NCI-H2081 treated with DMSO at 0.1 percent for 48 hours (cell line): ENCODE results near the gene TUBB.
A peak's percentile ranks its signal among the peaks of the same experiment; 100 is the strongest.
"Not testable (repeated sequence)": the region's sequence is repeated elsewhere in the genome, so short reads cannot be mapped to it uniquely, and the experiment has no call there.

Experiments used
- DNase-seq: peaks from one replicate; lab custom pipeline; 2025; lab: John Stamatoyannopoulos, UW

Gene TUBB

GRCh38 chr6:30719356-30719755, 796 bp upstream of the TUBB start:
- DNase-seq: no peak

GRCh38 chr6:30720738-30721197, 616 bp downstream of the TUBB start:
- no peak for DNase-seq

GRCh38 chr6:30721198-30722024, 1.3 kb downstream of the TUBB start:
- DNase-seq: no peak

- not testable (repeated sequence) for DNase-seq
Measured at GRCh38 chr6:30722025-30722279, 1.8 kb downstream of the TUBB start.

- DNase-seq: no peak
Measured at GRCh38 chr6:30722280-30723112, 2.3 kb downstream of the TUBB start.

- not testable (repeated sequence) for DNase-seq
Measured at GRCh38 chr6:30723159-30723842, 3.1 kb downstream of the TUBB start.

GRCh38 chr6:30723843-30724741, 3.9 kb downstream of the TUBB start:
- not testable (repeated sequence) for DNase-seq

- no peak for DNase-seq
Measured at GRCh38 chr6:30724906-30725667, 4.9 kb downstream of the TUBB start.

- no peak for DNase-seq
Measured at GRCh38 chr6:30725713-30726505, 5.8 kb downstream of the TUBB start.

GRCh38 chr6:30726506-30727413, 6.6 kb downstream of the TUBB start:
- DNase-seq: no peak

GRCh38 chr6:30727920-30728553, 7.9 kb downstream of the TUBB start:
- DNase-seq: no peak

GRCh38 chr6:30730601-30731435, 10.7 kb downstream of the TUBB start:
- DNase-seq: peak; percentile 37

- no peak for DNase-seq
Measured at GRCh38 chr6:30732237-30732943, 12.2 kb downstream of the TUBB start.

GRCh38 chr6:30735668-30736314, 15.6 kb downstream of the TUBB start:
- no peak for DNase-seq

- no peak for DNase-seq
Measured at GRCh38 chr6:30738532-30738931, 18.4 kb downstream of the TUBB start.

GRCh38 chr6:30740540-30740870, 20.4 kb downstream of the TUBB start:
- no peak for DNase-seq
